HG03571 (cell line): ENCODE measurements around the gene GJD3.
A peak's percentile ranks its signal among the peaks of the same experiment; 100 is the strongest.

Source experiments
- ATAC-seq: cut with Tn5 transposase; IDR thresholded peaks from one replicate; pipeline ENCODE4 v1.9.1; 2021; ENCODE audit not compliant: unreplicated experiment

The GJD3 gene

DNA sequence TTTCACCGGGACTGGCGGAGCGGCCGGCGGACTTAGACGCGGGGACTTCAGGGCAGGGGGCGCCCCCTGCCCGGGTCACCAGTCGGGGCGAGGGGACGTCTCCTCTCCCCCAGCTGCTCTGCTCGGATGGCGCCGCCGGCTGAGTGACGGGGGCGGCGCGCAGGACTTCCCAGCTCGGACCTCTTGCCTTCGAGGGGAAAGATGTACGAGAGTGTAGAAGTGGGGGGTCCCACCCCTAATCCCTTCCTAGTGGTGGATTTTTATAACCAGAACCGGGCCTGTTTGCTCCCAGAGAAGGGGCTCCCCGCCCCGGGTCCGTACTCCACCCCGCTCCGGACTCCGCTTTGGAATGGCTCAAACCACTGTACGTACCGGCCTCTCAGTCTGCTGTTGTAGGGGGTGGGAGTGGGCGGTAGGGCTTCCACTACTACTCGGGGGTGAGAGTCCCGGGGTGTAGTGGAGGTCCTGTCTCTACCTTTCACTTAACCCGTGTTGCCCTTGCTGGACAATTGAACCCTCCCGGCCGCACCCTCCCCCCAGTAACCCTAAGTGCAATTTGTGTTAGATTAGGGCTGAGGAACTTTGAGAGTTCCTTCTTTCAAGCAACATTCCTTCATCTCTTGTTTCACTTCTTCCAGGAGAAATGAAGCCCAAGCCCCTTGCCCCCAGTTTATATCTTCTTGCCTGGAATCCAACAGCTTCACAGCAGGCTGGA is 21.9 kb downstream of the GJD3 start:
- ATAC-seq, result no peak

DNA sequence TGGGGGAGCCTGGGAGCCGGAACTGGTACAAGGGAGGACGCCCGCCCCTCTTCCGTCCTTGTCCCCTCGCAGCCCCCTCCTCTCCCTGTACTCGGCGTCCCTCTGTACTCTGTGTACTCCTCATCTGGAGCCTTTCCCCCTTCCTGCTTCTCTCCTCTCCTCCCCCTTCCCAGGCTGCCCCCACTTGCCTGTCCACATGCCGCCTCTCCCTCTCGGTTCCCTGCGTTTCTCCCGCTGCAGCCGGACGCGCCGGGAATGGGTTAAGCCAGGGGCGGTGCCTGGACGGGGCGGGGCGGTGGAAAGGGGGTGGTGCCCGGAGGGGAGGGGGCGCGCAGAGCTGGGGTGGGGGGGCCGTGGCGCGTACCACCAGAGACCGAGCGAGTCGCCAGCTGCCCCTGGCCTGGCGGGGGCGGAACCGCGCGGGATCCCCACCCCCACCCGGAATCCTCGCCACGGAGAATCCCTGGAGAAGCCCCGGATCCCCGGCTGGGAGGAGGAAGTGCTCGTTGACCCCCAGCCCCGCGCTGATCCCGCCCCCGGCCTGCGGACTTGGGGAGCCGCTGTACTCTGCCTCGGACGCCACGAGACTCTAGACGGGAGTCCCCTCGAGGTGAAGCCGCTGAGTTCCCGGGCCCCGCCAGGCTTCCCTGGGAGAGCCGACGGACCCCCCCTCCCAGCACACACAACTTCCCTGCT is 22.6 kb downstream of the GJD3 start:
- ATAC-seq, result no peak

DNA sequence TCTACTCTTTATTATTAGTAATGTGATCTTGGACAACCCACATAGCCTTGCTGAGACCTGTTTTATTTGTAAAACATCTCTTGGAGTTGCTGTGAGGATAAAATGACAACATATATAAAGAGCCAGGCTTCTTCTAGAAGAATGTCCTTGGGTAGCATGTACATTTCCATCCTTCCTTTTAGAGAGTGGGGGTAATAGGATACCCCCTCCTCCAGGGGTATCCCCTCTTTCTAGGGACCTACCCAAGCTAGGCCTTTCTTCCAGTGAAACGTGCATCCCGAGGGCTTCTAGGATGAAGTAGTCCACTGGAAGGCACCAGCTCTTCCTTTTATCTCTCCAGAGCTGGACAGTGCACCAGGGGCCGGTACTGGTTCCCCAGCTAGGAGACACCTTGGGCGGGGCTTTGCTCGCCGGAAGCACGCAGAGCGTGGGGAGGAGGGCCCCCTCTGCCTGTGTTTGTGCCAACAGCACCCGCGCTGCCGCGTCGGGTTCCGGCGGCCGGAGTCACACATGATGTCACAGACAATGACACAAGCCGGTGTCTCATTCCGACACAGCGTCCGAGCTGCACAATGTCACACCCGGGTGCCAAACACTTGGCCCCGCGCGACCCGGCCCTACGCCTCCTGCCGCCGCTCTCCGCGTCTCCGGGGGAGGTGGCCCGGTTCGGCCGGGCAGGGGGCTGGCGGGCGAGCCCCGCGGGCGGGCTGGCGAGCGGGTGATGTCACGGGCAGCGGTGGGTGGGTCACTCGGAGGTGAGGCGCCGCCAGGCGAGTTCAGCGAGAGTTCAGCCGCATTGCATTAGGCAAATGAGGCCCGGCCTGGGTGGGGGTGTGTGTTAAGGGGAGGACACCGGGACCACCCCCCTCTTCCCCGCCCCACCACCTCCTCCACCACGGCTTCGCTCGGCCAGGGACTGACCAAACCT is 23.4 kb downstream of the GJD3 start:
- peak; percentile 62 for ATAC-seq

DNA sequence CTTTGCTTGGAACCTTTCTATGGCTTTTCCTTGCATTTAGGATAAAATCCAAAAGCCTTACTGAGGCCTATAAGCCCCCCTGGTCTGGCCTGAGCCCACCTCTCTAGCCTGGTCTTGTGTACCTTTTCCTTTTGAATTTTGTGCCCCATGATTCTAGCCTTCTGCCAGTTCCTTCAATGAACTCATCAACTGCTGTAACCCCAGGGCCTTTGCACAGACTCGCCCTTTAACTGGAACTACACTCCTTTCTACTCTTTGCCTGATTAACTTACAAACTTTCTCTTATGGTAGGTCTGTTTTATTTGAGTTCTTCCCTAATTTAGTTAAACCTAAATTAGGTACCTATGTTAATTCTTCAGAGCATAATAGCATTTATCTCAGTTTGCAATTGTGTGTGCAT is 24.2 kb downstream of the GJD3 start:
- no peak for ATAC-seq

DNA sequence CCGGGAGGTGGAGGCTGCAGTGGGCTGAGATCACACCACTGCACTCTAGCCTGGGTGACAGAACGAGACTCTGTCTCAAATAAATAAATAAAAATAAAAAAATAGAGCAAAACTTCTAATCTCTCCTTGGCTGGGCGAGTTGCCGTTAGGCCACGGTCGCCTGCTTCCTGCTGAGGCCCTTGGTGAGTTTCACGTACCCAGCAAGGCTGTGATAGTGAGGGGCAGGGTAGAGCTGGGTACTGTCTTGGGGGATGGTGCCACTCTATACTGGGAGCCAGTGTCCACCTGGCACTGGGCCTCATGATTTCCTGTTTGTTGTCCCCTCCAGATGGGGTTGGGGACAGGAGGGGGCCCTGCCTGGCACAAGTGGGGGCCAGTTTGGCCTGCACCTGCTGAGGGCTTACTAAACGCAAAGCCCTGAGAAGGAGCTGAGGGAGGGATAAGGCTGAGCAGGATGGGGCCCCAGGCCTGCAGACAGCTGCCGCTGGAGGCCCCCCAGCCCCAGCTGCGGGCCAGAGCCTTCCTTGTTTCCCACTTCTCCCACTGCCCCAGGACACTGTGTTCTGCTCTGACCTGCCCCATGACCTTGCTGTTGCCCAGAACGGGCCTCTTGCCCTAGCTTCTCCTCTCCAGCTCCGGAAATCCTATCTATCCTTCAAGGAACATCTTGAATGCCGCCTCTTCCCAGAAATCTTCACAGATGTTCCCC is 25.4 kb downstream of the GJD3 start:
- no peak for ATAC-seq

DNA sequence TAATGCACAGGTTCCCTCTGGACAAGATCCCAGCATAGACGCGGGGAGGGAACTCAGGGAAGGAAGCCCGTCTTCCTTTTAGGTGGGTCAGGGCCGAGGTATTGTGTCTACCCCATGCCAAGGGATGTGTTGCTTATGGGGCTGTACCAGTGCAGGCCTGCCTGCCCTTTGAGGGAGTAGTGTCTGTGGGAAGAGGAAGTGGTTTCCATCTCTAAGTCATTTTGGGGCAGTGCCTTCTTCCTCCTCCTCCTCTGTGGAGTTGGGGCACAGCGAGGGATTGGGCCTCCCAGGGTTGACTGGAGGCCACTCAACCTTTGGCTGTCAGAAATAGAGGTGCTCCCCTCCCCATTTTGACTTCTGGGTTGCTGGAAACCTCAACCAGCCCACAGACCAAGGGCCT is 26.5 kb downstream of the GJD3 start:
- no peak for ATAC-seq

GRCh38 chr17:40337351-40337750 is 27.2 kb downstream of the GJD3 start:
- ATAC-seq, result no peak

GRCh38 chr17:40335620-40336019 is 28.9 kb downstream of the GJD3 start:
- ATAC-seq, result no peak

DNA sequence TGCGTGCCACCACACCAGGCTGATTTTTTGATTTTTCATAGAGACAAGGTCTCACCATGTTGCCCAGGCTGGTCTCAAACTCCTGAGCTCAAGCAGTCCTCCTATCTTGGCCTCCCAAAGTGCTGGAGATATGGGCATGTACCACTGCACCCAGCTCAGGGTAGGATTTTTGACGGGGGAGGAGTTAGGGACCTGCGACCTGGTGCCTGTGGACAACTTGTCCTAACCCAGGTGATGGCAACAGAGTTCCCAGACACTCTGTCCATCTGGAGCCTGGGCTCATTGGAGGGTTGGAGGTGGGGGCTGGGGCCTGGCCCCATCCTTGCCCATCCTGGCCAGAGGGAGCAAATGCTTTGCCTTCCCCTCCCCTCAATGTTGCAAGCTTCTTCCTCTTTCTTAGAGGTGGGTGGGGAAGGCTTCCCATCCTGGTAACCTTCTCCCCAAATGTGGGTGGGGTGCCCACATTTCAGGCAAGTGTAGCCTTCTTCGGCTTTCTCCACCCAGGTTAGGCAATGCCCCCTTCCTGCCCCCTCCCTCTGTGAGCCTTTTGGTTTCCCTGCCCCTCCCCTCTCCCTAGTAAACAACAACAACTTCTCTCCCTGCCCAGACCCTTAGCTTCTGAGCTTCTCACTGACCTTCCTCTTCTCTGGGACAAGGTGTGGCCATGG is 30.6 kb downstream of the GJD3 start:
- no peak for ATAC-seq

DNA sequence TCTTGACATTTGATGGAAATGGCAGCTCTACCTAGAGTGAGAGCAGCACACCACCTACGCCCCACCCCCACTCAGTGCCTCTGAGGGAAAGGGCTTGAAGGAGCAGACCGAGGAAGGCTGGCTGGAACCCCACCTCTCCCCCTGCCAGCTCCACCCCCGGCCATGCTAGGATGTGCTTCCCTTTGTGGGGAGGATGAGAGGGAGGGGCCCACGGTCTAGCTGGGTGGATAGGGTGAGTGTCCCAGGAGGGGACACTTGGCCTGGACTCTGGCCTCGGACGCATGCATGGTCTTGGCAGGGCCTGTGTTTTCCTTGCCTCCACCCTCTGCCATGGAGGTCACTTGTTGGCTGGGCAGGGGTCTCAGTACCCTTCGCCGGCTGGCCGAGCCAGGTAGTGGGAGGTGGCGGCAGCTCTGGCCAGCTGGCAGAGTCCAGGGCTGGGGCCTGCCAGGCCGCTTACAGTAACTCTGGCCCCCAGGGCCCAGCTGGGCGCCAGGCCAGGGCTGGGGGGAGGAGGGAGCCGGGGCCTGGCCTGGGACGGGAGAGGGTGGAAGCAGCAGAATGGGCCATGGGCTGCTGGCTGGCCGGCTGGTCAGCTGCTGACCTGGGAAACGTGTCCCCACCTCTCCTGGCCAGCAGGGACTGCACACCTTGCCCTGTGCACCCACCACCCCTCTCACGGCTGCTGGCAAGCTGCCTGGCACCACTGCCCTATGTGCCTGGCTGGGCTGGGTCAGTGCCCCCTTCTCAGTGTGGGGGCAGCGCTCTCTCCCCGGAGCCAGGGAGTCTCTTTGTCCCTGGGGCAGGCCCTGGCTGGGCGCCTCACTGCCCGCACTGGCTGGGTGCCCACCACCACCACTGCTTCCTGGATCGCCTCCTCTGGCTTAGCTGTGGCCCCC is 32.5 kb downstream of the GJD3 start:
- ATAC-seq, result no peak

GRCh38 chr17:40330850-40331470 is 33.6 kb downstream of the GJD3 start:
- no peak for ATAC-seq

DNA sequence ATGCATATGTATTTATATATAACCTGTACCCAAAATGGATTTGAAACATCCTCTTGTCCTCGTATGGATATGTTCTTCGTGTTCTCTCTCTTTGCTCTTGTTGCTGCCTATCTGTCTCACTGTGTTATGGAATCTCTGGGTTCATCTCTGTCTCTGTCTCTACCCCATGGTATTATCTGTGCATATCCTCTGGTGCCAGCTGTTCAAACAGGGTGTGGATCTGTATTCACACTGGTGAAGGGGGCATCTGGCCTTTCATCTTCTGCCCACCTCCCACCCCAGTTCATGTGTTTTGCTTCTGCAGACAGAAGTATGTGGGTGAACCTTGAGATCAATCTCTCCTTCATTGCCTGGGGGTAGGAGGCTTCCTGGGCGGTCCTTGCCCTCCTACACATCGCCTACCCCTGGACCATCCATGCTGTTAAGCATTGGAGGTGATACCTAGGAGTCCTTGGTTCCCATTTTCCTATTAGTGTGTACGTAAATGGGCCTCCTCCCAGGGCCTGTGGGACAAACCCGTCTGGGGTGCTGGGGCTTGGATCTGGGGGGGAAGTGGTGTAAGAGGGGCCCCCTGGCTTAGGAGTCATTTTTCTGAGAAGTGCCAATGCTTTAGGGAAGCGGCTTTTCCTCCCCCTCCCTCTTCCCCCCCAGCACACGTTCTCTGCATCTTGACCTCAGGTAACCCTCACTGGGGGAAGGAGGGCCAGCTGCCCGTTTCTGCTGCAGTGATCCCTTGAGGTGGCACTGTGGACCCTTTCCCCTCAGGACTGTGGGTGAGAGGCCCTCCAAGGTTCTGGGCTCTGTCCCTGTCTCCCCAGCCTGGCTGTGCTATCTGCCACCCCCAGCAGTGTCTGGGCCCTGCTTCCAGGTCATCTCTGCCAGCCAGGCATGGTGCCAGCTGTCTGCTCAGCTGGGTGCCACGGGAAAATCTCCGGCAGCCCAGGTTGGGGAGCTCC is 34.4 kb downstream of the GJD3 start:
- ATAC-seq, result no peak

GRCh38 chr17:40328386-40328766 is 36.2 kb downstream of the GJD3 start:
- no peak for ATAC-seq

GRCh38 chr17:40327735-40328385 is 36.7 kb downstream of the GJD3 start:
- ATAC-seq, result no peak

GRCh38 chr17:40327244-40327729 is 37.2 kb downstream of the GJD3 start:
- ATAC-seq, result no peak

DNA sequence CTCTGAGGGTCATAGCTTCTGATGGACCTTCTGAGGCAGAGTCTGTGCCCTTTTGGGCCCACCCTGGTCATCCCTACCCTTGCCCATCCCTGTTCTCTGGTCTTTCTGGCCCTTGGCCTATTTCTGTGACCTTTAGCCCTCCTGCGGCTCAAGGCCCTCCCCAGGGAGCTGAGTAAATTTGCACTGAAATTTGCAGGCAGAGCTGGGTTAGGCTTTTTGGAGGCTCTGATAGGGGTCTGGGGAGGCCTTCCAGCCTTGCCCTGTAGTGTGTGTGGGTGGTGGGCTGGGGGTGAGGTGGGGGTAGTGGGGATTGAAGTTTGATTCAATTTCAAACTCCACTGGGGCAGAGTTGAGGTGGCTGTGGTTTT is 37.7 kb downstream of the GJD3 start:
- no peak for ATAC-seq
